HepG2 (cell line): ENCODE results near the gene RNASE7. TPM values are rescaled to one million over a fixed set of nuclear protein-coding genes. Genes with fewer than 3 reads are reported as not detected.
A peak's percentile ranks its signal among the peaks of the same experiment; 100 is the strongest.

ENCODE experiments used
- ATAC-seq: fragments of 200-7000 bp; cut with Tn5 transposase; 3 replicates; pipeline ENCODE4 v1.9.1; 2020; ENCODE audit warnings: mild to moderate bottlenecking, moderate library complexity
- BruUV-seq: library from RNA; stranded (reverse); fragments of 400-500 nt; replicated peaks from 2 replicates; lab custom pipeline; 2021; lab: Mats Ljungman, UMichigan
- CTCF ChIA-PET: fragments of 300-600 bp; formaldehyde crosslinking; extraction: SDS; loops from one replicate; lab custom pipeline; 2021; ENCODE audit warnings: low total read pairs, inconsistent platforms, low intra/inter-chr PET ratio; lab: Yijun Ruan, JAX
- POLR2A ChIA-PET: fragments of 350-600 bp; sonication (Branson Sonifier 250); formaldehyde crosslinking; loops from one replicate; lab custom pipeline; 2020; ENCODE audit warnings: antibody characterized with exemption, inconsistent platforms; lab: Yijun Ruan, JAX
- DNase-seq: peaks from one replicate; pipeline ENCODE4 v3.0.0-alpha.2; 2015; ENCODE audit warnings: low spot score
- FAIRE-seq: peaks from 3 replicates; lab custom pipeline; 2011; peaks lifted over from hg19 to GRCh38; lab: Jason Lieb, UNC
- H2AFZ ChIP-seq: one replicate; pipeline ENCODE4 v1.6.1; 2011; ENCODE audit warnings: low read length, inconsistent platforms
- H3K27ac ChIP-seq: fragments of 300-600 bp; 3 replicates; pipeline ENCODE4 v1.8.0; 2011; ENCODE audit warnings: mixed run types, mild to moderate bottlenecking, mixed read lengths, low read length, inconsistent platforms; ENCODE audit not compliant: insufficient read depth; ENCODE audit errors: extremely low read length
- H3K27me3 ChIP-seq, 2 experiments: fragments of 200-600 bp in 1 of 2; 2 replicates in 1 of 2; 3 replicates in 1 of 2; pipeline versions ENCODE4 v1.6.0 to v1.8.0; 2011; ENCODE audit warnings: low read length in 2 of 2, mild to moderate bottlenecking in 2 of 2, moderate library complexity in 2 of 2, inconsistent platforms in 1 of 2; ENCODE audit not compliant: insufficient read depth in 2 of 2, control insufficient read depth in 1 of 2
- H3K36me3 ChIP-seq, 2 experiments: fragments of 200-600 bp in 1 of 2; replicated peaks in 1 of 2; 2 replicates in 1 of 2; 3 replicates in 1 of 2; pipeline versions ENCODE4 v1.5.1 to v1.8.0; 2011; ENCODE audit warnings: low read length in 2 of 2, inconsistent platforms in 1 of 2; ENCODE audit not compliant: insufficient read depth in 2 of 2, control insufficient read depth in 1 of 2
- H3K4me1 ChIP-seq: 2 replicates; pipeline ENCODE4 v1.5.1; 2012; ENCODE audit warnings: low read length, inconsistent platforms; ENCODE audit not compliant: insufficient read depth
- H3K4me2 ChIP-seq: 2 replicates; pipeline ENCODE4 v1.6.0; 2011; ENCODE audit warnings: low read depth, low read length, inconsistent platforms
- H3K4me3 ChIP-seq, 3 experiments: fragments of 200-600 bp in 1 of 3; sonication (generic), shearing (Covaris generic) in 1 of 3; replicated peaks in 1 of 3; 2 replicates each; pipeline ENCODE4 v1.5.1; 2011 to 2016; ENCODE audit warnings: low read length in 3 of 3, inconsistent platforms in 2 of 3, low read depth in 2 of 3, mild to moderate bottlenecking in 2 of 3, control low read depth in 1 of 3, mixed read lengths in 1 of 3; ENCODE audit not compliant: insufficient read depth in 1 of 3
- H3K79me2 ChIP-seq: one replicate; pipeline ENCODE4 v1.6.1; 2011; ENCODE audit warnings: low read length, inconsistent platforms; ENCODE audit not compliant: insufficient read depth
- H3K9ac ChIP-seq: 2 replicates; pipeline ENCODE4 v1.6.0; 2011; ENCODE audit warnings: mild to moderate bottlenecking, low read depth, low read length, inconsistent platforms; ENCODE audit not compliant: insufficient read depth
- H3K9me3 ChIP-seq: 2 replicates; pipeline ENCODE4 v1.5.1; 2012; ENCODE audit warnings: mild to moderate bottlenecking, low read length
- H4K20me1 ChIP-seq: 2 replicates; pipeline ENCODE4 v1.6.0; 2011; ENCODE audit warnings: inconsistent platforms, mild to moderate bottlenecking, low read length, moderate library complexity; ENCODE audit not compliant: insufficient read depth
- AKAP8 ChIP-seq: sonication (generic); formaldehyde crosslinking; IDR thresholded peaks from 2 replicates; pipeline ENCODE4 v1.5.1; 2020; ENCODE audit warnings: mild to moderate bottlenecking, missing genetic modification reagents
- BCL3 ChIP-seq: sonication (generic); formaldehyde crosslinking; IDR thresholded peaks from 2 replicates; pipeline ENCODE4 v1.5.1; 2020; ENCODE audit warnings: mild to moderate bottlenecking, missing genetic modification reagents, moderate library complexity
- CBX5 ChIP-seq: sonication (generic); formaldehyde crosslinking; IDR thresholded peaks from 2 replicates; pipeline ENCODE4 v1.4.0; 2020; ENCODE audit warnings: missing genetic modification reagents, borderline replicate concordance
- CREB3 ChIP-seq: sonication (generic); formaldehyde crosslinking; IDR thresholded peaks from 2 replicates; pipeline ENCODE4 v1.5.0; 2020; ENCODE audit warnings: missing genetic modification reagents
- GZF1 ChIP-seq: sonication (generic); formaldehyde crosslinking; IDR thresholded peaks from 2 replicates; pipeline ENCODE4 v1.5.1; 2020; ENCODE audit warnings: mild to moderate bottlenecking, missing genetic modification reagents
- MEIS1 ChIP-seq: sonication (generic); formaldehyde crosslinking; IDR thresholded peaks from 2 replicates; pipeline ENCODE4 v1.9.0; 2021; ENCODE audit warnings: mild to moderate bottlenecking, missing genetic modification reagents, moderate library complexity, borderline replicate concordance
- NONO ChIP-seq, 2 experiments: fragments of 450-650 bp in 1 of 2; sonication (generic) in 1 of 2; formaldehyde crosslinking in 1 of 2; IDR thresholded peaks in 1 of 2; conservative IDR thresholded peaks in 1 of 2; 2 replicates each; pipeline versions ENCODE4 v1.6.1 to v1.8.0; 2017 to 2022; ENCODE audit warnings: mild to moderate bottlenecking in 1 of 2, missing genetic modification reagents in 1 of 2, moderate library complexity in 1 of 2
- RAD21 ChIP-seq: fragments of 450-650 bp; formaldehyde crosslinking; IDR thresholded peaks from 2 replicates; pipeline ENCODE4 v1.5.0; 2020; ENCODE audit warnings: mild to moderate bottlenecking
- SALL1 ChIP-seq: sonication (generic); formaldehyde crosslinking; IDR thresholded peaks from 2 replicates; pipeline ENCODE4 v1.8.0; 2022; ENCODE audit warnings: mild to moderate bottlenecking, missing genetic modification reagents
- SOX6 ChIP-seq, 2 experiments: fragments of 450-650 bp in 1 of 2; sonication (generic) in 1 of 2; formaldehyde crosslinking in 1 of 2; IDR thresholded peaks; 2 replicates each; pipeline versions ENCODE4 v1.4.0 to v1.6.1; 2017 to 2020; ENCODE audit warnings: antibody characterized with exemption in 1 of 2, mild to moderate bottlenecking in 1 of 2, missing genetic modification reagents in 1 of 2
- SRF ChIP-seq: IDR thresholded peaks from 2 replicates; pipeline ENCODE4 v1.6.1; 2011; ENCODE audit warnings: mild to moderate bottlenecking, low read depth, low read length, moderate library complexity
- TBX2 ChIP-seq: sonication (generic); formaldehyde crosslinking; IDR thresholded peaks from 2 replicates; pipeline ENCODE4 v1.5.0; 2020; ENCODE audit warnings: missing genetic modification reagents, mild to moderate bottlenecking, borderline replicate concordance
- TOE1 ChIP-seq: sonication (generic); formaldehyde crosslinking; IDR thresholded peaks from 2 replicates; pipeline ENCODE4 v1.4.0; 2020; ENCODE audit warnings: mild to moderate bottlenecking, missing genetic modification reagents
- ZBTB38 ChIP-seq: sonication (generic); formaldehyde crosslinking; IDR thresholded peaks from 2 replicates; pipeline ENCODE4 v1.5.1; 2020; ENCODE audit warnings: mild to moderate bottlenecking, missing genetic modification reagents
- ZBTB42 ChIP-seq: sonication (generic); formaldehyde crosslinking; IDR thresholded peaks from 2 replicates; pipeline ENCODE4 v1.5.0; 2020; ENCODE audit warnings: mild to moderate bottlenecking, missing genetic modification reagents
- ZNF570 ChIP-seq: sonication (generic); formaldehyde crosslinking; IDR thresholded peaks from 2 replicates; pipeline ENCODE4 v1.4.0; 2020; ENCODE audit warnings: mild to moderate bottlenecking, missing genetic modification reagents, borderline replicate concordance
- ZNF598 ChIP-seq: sonication (generic); formaldehyde crosslinking; IDR thresholded peaks from 2 replicates; pipeline ENCODE4 v1.5.1; 2020; ENCODE audit warnings: mild to moderate bottlenecking, missing genetic modification reagents, borderline replicate concordance
- ZNF788 ChIP-seq: sonication (generic); formaldehyde crosslinking; IDR thresholded peaks from 2 replicates; pipeline ENCODE4 v1.5.0; 2020; ENCODE audit warnings: mild to moderate bottlenecking, missing genetic modification reagents, borderline replicate concordance
- ZSCAN20 ChIP-seq: sonication (generic); formaldehyde crosslinking; IDR thresholded peaks from 2 replicates; pipeline ENCODE4 v1.4.0; 2020; ENCODE audit warnings: missing genetic modification reagents, mild to moderate bottlenecking, borderline replicate concordance
- WGBS: methylation state at CpG from one replicate; pipeline ENCODE4 v1.1.6; 2017; ENCODE audit warnings: low lambda C conversion rate; 5-methylcytosine and 5-hydroxymethylcytosine counted together
- in situ Hi-C: cut with HindIII; loops from 2 replicates; pipeline ENCODE4 v1.10.0; 2017; ENCODE audit warnings: low pct_unique_long_range_greater_than_20kb; ENCODE audit not compliant: extremely low pct_ligation_motif_present
- intact Hi-C: fragments of 100-400 bp; cut with micrococcal nuclease; formaldehyde crosslinking; loops from one replicate; pipeline ENCODE4 v1.10.0; 2022; ENCODE audit not compliant: unreplicated experiment
- polyA plus RNA-seq, 8 experiments: library from polyadenylated mRNA; depleted of rRNA in 3 of 8; stranded (reverse) in 7 of 8; unstranded in 1 of 8; fragments of >200 nt; fragmentation: Illumina TruSeq in 4 of 8; extraction: Trizol in 4 of 8; gene quantifications; 2 replicates each; pipeline versions ENCODE4 v1.2.1 to v1.2.3, GENCODE V29; 2011 to 2016; ENCODE audit warnings: low read depth in 4 of 8, missing spikeins in 1 of 8, mixed read lengths in 1 of 8; ENCODE audit not compliant: insufficient read depth in 1 of 8
- total RNA-seq, 5 experiments: library from RNA; depleted of rRNA; stranded (reverse); fragments of >200 nt; fragmentation: Illumina TruSeq; extraction: Trizol; gene quantifications; 2 replicates each; pipeline ENCODE4 v1.2.3, GENCODE V29; 2016; ENCODE audit warnings: low read depth in 1 of 5
- TF ChIP-seq, protein P1 (sequence below): fragments of 450-650 bp; IDR thresholded peaks from 2 replicates; pipeline ENCODE4 v1.6.1; 2017

The RNASE7 gene
- total and polyA plus RNA-seq, 2 of the 13 experiments (the other 11 are each of a cell fraction or from before 2014, with no cell fraction given), result 0.04 TPM; not detected in 1

- 89% methylated on average over 8 of the region's 8 CpGs for WGBS
- POLR2A ChIA-PET, result interaction anchor here (1.3 to 2.8 kb wide), 5 partner anchors 11 to 45 kb away, joined by 5 to 59 read pairs (median 9); partner anchors contain the start of gene ARHGEF40
- H3K4me1 ChIP-seq, result peaks cover 89% of the 10 kb centered on the region
- ATAC-seq, result no peak
- H3K27me3 ChIP-seq, result no peaks in the 10 kb centered on the region
- H3K9ac ChIP-seq, result no peak overlapping the region
- no peak overlapping the region for H3K4me3 ChIP-seq
- DNase-seq, result no peak
- CTCF ChIA-PET, result interaction anchor here (1.9 kb wide), 1 partner anchor 45 kb away, joined by 5 read pairs; no protein-coding TSS in a partner anchor
- no peak overlapping the region for H2AFZ ChIP-seq
- H3K9me3 ChIP-seq, result no peaks in the 10 kb centered on the region
- no peak for FAIRE-seq
- H4K20me1 ChIP-seq, result no peaks in the 10 kb centered on the region
- H3K36me3 ChIP-seq, result no peaks in the 10 kb centered on the region
- intact Hi-C loops, result loop anchor here (5.0 kb wide), 1 partner anchor 378 kb away; the partner anchor contains the start of gene RNASE4
- in situ Hi-C loops, result no loop called here
- H3K27ac ChIP-seq, result peak overlapping the region; percentile 71
- H3K79me2 ChIP-seq, result no peaks in the 10 kb centered on the region
- no TSS peak for BruUV-seq
- peak overlapping the region; percentile 59 for H3K4me2 ChIP-seq
- TF ChIP-seq CBX5 (CRISPR knock-in tag) (no peak), RAD21 (no peak), ZSCAN20 (CRISPR knock-in tag) (no peak), NONO (IDR thresholded peaks at IDR 0.05) (no peak), NONO (CRISPR knock-in tag; conservative IDR thresholded peaks at IDR 0.05) (no peak), ZBTB38 (CRISPR knock-in tag) (peak; percentile 40; the same call in 1 of the 2 replicates), TBX2 (CRISPR knock-in tag) (0 out of 2 replicates have a peak, but pooled peaks have one; percentile 1), ZBTB42 (no peak), ZNF570 (CRISPR knock-in tag) (no peak), GZF1 (CRISPR knock-in tag) (peak; percentile 55; the same call in 1 of the 2 replicates), BCL3 (CRISPR knock-in tag) (0 out of 2 replicates have a peak, but pooled peaks have one; percentile 22), ZNF598 (CRISPR knock-in tag) (0 out of 2 replicates have a peak, but pooled peaks have one; percentile 8), SRF (0 out of 2 replicates have a peak, but pooled peaks have one; percentile 15), MEIS1 (peak; percentile 8; the same call in 1 of the 2 replicates), ZNF788 (CRISPR knock-in tag) (0 out of 2 replicates have a peak, but pooled peaks have one; percentile 11), SALL1 (CRISPR knock-in tag) (0 out of 2 replicates have a peak, but pooled peaks have one; percentile 30), CREB3 (CRISPR knock-in tag) (no peak), SOX6 (IDR thresholded peaks at IDR 0.05) (0 out of 2 replicates have a peak, but pooled peaks have one; percentile 16), SOX6 (CRISPR knock-in tag; IDR thresholded peaks at IDR 0.05) (no peak), TOE1 (CRISPR knock-in tag) (no peak), AKAP8 (no peak)
- TF ChIP-seq, protein P1, sequence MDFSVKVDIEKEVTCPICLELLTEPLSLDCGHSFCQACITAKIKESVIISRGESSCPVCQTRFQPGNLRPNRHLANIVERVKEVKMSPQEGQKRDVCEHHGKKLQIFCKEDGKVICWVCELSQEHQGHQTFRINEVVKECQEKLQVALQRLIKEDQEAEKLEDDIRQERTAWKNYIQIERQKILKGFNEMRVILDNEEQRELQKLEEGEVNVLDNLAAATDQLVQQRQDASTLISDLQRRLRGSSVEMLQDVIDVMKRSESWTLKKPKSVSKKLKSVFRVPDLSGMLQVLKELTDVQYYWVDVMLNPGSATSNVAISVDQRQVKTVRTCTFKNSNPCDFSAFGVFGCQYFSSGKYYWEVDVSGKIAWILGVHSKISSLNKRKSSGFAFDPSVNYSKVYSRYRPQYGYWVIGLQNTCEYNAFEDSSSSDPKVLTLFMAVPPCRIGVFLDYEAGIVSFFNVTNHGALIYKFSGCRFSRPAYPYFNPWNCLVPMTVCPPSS, result 0 out of 2 replicates have a peak, but pooled peaks have one; percentile 42
Measured at GRCh38 chr14:21059842-21060613, 17.9 kb downstream of the RNASE7 start.
